GM18867 (cell line): Measurements from ENCODE around the gene DUSP19.
"Not testable (repeated sequence)": the region's sequence is repeated elsewhere in the genome, so short reads cannot be mapped to it uniquely, and the experiment has no call there.

Experiments
- ATAC-seq: cut with Tn5 transposase; IDR thresholded peaks from one replicate; pipeline ENCODE4 v1.9.1; 2021; ENCODE audit warnings: mild to moderate bottlenecking, moderate library complexity; ENCODE audit not compliant: unreplicated experiment

Gene DUSP19, protein sequence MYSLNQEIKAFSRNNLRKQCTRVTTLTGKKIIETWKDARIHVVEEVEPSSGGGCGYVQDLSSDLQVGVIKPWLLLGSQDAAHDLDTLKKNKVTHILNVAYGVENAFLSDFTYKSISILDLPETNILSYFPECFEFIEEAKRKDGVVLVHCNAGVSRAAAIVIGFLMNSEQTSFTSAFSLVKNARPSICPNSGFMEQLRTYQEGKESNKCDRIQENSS

DNA sequence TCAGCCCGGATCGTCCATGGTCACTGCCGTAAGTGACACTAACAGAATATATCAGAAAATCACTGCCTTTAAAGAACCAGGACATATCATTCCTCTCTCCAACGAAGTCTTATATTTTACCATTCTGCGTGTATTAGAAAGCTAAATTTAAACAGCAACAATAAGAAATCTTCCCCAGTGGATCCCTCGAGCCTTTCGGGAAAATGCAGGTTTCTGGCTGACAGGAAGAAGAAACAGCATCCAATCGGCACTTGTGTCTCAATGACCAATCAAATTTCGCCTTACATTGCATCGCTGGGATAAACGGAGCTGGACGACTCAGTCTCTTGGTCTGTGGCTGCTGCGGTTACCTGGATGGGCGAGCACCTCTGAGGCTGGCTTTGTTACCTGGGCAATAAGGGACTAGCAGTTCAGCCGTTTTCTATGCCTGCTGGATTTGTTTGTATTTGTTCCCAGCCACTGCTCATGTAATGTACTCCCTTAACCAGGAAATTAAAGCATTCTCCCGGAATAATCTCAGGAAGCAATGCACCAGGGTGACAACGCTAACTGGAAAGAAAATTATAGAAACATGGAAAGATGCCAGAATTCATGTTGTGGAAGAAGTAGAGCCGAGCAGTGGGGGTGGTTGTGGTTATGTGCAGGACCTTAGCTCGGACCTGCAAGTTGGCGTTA lies at the start of gene DUSP19:
TSS of gene DUSP19 (plus strand) at position 284 of the 675 bp plus-strand sequence. CDS start at position 471, 187 bp downstream.
- ATAC-seq: peak; percentile 89

DNA sequence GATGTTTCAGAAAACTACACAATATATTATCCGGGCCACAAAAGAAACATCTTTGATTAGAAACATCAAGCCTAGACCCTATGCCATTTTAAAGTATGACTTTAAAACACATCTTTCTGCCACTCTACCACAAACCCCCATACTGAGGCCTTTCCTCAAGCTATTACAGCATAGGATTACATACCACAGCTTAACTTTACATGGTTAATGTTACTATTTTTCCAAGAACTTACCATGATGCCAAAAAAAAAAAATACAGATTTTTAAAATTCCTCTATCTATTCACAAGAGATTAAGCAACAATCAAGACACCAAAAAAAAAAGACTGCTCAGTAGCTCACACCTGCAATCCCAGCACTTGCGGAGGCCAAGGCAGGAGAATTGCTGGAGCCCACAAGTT lies 49.3 kb upstream of the DUSP19 start:
- ATAC-seq: no peak

DNA sequence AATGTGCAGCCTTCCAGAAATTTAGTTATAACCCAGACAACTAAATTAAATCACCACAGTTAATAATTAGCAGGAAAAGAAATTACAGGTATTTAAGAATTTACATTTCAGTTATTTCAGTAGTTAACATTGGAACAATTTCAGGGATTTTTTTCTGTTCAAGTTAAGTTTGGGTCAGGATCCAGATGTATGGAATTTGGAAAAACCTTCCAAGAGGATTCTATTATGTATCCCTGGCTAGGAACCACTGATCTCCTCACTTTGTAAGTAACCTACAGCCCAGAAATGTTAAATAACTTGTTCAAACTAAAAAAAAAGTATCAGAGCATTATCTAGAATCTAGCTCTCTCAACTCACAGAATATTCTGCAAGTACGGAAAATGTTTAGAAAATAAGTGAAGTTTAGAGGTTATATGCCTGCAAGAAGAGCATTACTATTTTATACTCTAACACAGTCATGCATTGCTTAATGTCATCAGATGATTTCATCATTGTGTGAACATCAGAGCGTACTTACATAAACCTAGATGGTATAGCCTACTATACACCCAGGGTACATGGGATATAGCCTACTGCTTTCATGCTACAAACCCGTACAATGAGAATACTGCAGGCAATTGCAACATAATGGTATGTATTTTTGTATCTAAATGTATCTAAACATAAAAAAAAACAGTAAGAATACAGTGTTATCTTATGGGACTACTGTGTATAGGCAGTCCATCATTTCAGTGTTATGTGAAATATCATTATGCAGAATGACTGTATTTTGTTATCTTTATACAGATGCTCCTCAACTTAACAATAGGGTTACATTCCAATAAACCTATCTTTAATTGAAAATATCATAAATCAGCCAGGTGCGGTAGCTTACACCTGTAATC lies 46.4 kb upstream of the DUSP19 start:
- ATAC-seq: no peak

DNA sequence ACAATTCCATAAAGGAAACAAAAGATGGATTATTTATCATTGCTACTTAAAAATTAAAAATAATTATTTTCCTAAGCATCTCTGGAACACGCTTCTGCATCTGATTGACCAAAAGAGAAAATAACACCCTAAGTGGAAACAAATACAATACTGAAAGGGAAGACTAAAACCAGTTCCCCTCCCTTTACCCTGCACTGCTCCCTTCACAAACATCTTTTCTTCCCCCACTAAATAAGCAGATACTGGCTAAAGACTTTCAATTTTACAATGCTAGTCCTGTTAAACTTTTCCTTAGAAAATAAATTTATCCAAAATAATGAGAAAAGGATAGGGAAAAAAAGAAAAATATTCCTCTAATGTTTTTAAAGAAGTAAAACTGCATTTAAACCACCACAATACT lies 44.6 kb upstream of the DUSP19 start:
- no peak for ATAC-seq

DNA sequence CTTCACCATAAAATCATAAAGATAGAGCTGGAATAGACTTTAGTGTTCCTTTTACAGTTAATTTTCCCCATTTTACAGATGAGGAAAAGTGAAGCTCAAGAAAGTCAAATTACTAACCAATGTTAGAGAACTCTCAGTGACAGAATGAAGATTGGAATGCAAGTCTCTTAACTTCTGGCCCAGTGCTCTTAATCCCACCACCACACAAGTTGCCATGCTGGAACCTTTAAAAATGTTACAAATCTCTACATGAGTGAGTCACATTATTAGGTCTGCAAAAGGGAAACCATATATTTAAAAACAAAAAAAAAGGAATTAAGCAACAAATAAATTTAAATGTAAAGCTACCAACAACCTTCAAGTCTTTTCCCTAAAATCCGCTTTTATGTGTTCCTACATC lies 43.7 kb upstream of the DUSP19 start:
- no peak for ATAC-seq

DNA sequence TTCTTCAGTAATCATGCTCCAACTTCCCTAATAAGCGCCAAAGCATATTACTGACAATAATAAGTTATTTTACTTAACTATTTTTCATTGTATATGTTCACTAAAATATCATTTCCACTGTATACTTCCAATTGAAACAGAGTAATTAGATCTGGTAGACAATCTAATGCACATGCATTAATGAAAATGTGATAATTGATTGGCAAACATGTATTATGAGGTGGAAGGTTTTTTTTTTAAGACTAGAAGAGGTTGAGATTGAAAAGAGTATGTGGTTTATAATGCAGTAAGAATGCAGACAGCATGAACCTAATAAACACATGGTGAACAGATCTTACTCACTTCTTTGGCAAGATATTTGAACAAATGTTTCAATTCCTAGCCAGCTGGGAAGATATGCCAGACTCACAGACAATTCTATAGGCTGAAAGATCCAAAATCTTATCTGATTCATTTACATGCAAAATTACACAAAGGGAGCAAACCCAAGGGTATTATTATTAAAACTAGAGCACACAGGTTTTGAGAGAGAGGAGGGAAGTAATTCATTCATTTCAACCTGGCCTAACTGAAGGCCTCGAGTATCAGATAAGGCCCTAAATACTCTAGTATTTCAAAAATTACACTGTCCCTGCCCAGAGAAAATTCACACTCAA lies 43.1 kb upstream of the DUSP19 start:
- ATAC-seq: no peak

DNA sequence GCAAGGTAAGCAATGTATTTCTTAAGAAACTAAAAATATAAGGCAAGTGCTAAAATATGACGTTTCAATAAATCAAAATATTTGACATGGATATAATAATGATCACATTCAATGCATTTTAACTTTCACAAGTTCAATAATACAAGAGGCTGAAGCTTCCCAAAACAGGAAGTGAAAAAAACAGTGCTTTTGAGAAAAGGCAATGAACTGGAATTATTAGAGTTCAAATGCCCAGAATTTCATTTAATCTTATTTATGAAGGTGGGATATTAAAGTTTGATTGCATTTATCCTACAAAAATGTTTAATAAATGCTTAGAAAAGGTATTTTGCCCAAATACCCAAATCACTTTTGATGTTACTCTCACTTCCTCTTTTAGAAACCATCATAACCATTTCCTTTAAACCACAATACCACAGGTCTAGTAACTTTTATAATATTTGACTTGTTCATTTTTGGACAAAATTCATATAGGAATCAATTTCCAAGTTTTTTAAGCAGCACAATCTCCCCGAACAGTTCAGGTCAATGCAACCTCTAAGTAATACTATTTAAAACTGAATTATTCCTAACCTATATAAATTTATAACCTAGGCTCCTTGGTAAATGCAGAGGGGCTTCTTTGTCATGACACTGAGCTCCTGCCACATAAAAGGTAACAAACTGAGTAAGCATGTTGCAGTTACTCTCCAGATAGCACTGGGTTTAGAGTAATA lies 42.4 kb upstream of the DUSP19 start:
- peak; percentile 47 for ATAC-seq

DNA sequence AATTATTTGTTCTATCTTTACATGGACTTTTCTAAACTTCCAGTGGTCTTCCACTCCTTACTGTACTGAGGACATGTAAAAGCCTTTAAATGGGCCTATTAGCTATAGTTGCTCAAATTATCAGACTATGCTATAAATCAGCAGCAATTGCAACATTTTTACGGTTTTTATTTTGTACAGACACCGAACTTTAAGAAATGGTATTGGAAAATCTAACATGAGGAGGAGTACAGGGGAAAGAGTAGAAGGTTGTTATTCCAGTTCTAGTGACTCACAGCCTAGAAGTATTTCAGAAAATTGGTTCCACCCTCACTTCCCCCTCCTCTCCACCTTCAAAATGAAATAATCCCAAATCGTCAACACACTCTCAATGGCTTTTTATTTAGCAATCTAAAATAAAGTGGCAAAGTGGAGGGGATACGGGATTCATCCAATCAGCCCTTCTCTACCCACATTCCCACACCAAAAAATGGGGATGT lies 41.4 kb upstream of the DUSP19 start:
- no peak for ATAC-seq

DNA sequence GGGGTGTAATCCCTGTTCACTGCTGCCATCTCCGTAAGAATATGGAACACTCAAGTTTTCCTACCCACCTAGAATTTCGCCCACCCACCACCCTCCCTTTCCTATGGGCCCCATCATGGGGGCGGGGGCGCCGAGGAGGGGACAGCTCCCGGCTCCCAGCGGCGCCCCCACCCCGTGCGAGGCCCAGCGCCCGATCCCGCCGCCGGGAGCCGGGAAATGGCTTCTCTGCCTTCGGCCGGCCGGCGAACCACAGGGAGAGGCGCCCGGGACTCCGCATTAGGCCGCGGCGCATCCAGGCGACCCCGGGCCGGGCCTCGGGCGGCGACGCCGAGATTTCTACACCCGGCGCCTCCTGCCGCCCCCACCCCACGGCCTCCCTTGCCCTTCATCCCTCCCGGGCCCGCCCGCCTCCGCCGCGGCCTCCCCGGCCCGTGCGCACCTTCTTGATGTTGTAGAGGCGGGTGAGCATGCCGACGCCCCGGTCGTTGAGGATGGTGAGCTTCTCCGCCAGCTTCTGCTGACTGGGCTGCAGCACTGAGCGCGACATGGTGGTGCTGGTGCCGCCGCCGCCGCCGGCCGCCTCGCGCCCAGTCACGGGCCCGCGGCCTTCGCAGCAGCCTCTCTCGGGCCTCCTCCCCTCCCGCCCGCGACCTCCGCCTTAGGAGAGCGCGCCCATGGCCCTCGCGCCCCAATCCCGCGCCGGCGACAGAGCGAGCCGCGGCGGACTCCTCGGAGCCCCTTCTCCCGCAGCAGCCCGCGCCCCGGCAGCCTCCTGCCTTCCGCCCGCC lies 40.8 kb upstream of the DUSP19 start:
- ATAC-seq: peak; percentile 49

DNA sequence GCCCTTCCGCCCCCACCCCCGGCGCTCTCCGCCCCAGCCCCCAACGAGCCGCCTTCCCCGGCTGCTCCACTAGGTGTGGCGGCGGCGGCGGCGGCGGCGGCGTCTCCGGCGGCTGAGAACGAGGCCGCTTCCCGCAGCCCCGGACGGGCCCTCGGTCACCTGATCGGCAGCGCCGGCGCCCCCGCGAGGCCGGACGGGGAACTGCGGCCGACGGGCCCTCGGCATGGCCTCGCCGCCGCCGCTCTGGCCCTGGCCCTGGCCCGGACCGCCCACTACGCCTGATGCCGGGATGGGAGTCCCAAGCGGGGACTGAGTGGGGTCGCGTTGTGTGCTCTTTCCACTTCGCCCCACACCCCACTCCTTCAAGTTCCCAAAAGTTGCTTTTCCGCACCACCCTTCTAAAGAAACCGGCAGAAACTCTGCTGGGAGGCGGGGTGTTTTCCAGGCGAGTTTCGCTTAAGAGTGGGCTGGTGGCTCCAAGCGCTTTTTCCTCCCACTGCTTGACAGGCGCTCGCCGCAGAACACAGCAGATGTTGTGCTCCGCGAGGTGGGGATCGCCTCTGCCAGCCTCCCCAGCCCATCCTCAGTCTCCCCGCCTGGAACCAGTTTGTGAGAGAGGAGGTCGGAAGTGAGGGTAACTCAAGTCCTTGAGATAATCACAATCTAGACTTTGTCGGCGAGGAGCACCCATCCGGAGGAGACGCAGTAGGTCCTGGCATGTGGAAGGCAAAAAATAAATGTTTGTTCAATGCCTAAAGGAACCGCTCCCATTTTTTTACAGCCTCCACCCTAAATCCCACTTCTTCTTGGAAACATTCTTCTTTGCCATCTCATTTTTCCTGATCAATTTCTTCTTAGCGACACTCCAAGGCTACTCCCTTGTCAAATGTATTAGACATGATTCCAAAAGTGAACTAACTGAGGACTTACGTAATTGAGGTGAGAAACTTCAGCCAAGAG lies 39.9 kb upstream of the DUSP19 start, which contains the start of gene NCKAP1:
TSS of gene NCKAP1 (minus strand) at position 117 of the 960 bp plus-strand sequence. CDS start 358 bp downstream, outside the sequence.
- peak; percentile 78 for ATAC-seq

DNA sequence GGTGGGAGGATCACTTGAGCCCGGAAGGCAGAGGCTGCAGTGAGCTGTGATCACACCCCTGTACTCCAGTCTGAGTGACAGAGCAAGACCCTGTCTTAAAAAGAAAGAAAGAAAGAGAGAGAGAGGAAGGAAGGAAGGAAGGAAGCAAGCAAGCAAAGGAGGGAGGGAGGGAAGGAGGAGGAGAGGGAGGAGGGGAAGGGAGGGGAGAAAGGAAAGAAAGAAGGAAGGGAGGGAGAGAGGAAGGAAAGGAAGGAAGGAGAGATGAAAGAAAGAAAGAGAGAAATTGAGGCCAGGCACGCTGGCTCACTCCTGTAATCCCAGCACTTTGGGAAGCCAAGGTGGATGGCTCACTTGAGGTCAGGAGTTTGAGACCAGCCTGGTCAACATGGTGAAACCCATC lies 37.9 kb upstream of the DUSP19 start:
- ATAC-seq: no peak

DNA sequence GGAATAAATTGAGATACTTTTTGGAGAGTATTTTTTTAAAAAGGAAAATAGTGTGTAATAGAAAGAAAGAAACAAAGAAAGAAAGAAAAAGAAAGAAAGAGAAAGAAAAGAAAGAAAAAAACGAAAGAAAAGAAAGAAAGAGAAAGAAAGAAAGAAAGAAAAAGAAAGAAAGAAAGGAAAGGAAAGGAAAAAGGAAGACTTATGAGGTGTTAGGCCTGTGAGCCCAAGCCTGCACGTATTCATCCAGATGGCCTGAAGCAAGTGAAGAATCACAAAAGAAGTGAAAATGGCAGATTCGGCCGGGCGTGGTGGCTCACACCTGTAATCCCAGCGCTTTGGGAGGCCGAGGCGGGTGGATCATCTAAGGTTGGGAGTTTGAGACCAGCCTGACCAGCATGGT lies 35.0 kb upstream of the DUSP19 start:
- ATAC-seq: not testable (repeated sequence)

DNA sequence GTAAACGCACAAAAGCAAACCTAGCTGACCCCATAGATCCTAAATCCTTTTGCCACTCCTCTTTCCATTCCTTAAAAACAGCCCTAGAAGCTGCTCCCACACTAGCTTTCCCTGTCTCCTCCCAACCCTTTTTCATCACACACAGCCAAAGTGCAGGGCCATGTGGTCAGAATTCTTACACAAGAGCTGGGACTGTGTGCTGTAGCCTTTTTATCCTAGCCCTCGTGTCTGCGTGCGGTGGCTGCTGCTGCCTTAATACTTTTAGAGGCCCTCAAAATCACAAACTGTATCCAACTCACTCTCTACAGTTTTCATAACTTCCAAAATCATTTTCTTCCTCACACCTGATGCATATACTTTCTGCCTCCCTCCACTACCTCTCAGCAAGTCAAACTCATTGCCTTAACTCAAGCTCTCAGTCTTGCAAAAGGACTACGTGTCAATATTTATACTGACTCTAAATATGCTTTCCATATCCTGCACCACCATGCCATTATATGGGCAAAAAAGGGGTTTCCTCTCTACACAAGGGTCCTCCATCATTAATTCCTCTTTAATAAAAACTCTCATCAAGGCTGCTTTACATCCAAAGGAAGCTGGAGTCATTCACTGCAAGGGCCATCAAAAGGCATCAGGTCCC lies 30.9 kb upstream of the DUSP19 start:
- not testable (repeated sequence) for ATAC-seq

DNA sequence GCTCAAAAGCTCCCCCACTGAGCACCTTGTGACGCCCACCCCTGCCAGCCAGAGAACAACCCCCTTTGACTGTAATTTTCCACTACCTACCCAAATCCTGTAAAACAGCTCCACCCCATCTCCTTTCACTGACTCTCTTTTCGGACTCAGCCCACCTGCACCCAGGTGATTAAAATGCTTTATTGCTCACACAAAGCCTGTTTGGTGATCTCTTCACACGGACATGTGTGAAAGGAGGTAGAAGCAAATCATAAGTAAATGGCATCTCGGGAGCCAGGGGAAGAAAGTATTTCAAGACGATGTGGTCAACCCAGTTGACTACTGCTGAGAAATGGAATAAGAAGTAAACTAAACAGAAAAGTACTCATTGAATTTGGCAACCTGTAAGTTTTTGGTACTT lies 29.1 kb upstream of the DUSP19 start:
- no peak for ATAC-seq

DNA sequence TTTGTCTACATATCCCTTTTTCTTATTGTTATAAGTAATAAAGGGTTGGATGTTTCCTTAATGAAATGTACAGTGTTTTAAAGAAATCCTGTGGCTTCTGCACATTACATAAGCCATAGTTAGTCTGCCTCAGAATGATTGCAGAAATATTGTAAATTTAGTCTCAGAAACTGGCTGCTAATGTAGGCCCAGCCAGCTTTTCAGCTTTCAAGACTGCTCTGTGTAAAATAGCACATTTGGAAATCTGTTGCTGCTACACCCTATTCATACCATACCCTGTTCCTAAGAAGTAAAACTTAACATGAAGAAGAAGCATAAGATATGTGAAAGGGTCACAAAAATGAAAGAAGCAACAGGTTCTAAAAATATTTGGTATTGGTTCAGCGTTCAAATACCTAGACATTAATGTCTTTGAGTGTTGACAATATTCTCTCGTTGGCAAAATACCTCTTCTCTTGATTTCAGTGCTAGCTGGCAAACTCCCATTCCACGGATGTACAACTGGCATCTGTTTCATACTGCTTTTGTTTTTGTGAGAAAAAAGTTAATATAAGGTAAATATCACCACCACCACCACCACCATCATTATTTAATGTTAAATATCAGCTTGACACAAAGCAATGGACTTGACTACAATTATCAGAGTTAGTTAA lies 21.1 kb upstream of the DUSP19 start:
- ATAC-seq: peak; percentile 55

DNA sequence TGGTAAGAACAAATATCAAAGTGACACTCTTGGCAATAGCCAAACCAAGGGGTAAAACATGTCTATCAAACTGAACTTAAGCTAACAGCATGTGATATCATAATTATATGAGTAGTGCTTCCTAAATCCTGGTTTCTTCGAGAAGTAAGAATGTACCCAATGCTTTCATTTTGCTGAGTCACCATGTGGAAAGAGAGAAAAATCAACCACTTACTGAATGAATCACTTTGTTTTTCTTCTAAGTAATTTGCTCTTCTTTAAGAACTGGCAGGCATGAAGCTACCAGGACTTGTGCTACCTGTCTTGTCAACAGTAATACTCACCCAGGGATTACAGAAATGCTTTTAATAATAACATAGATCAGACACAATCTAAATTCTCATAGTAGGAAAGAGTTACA lies 19.0 kb upstream of the DUSP19 start:
- no peak for ATAC-seq

DNA sequence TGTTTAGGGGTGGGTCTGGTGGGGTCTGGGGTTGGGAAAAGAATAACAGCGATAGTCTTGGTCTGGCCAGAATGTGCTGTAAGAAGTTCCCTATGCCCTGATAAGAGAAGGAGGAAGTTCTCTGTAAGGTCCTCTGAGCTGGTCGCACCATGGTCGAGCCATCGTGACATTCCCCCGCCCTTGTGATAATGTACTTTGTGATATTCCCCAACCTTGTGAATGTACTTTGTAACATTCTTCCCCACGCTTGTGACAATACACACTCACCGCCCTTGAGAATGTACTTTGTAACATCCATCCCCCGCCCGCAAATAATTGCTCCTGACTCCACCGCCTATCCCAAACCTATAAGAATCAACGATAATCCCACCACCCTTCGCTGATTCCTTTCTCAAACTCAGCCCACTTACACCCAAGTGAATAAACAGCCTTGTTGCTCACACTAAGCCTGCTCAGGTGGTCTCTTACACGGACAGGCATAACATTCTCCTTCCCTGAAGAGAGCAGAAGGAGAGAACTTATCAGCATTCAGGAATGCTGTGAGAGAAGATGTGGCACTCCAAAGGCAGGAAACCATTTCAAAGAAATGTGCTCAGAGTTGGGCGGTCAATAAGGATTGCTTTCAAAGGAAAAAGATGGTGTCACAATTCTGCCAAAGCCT lies 17.8 kb upstream of the DUSP19 start:
- no peak for ATAC-seq
